Fibroblast of gingiva (primary cell): ENCODE data around the gene C11orf21.

Experiments
- DNase-seq: peaks from one replicate; pipeline ENCODE4 v3.0.0-alpha.2; 2011; ENCODE audit warnings: low read depth

The C11orf21 gene

GRCh38 chr11:2259466-2259830 is 42.3 kb downstream of the C11orf21 start:
- DNase-seq = no peak

GRCh38 chr11:2258501-2259465 is 42.9 kb downstream of the C11orf21 start:
- DNase-seq = no peak

GRCh38 chr11:2256951-2257700 is 44.6 kb downstream of the C11orf21 start:
- no peak for DNase-seq

- no peak for DNase-seq
Observed at GRCh38 chr11:2256293-2256913, 45.3 kb downstream of the C11orf21 start.

GRCh38 chr11:2252018-2252417 is 49.7 kb downstream of the C11orf21 start:
- DNase-seq = no peak

- DNase-seq = no peak
Observed at GRCh38 chr11:2251138-2251537, 50.6 kb downstream of the C11orf21 start.

- DNase-seq = no peak
Observed at GRCh38 chr11:2250485-2250884, 51.2 kb downstream of the C11orf21 start.

GRCh38 chr11:2250041-2250440 is 51.7 kb downstream of the C11orf21 start:
- no peak for DNase-seq

GRCh38 chr11:2249189-2249916 is 52.4 kb downstream of the C11orf21 start:
- DNase-seq = no peak

GRCh38 chr11:2248762-2249161 is 53.0 kb downstream of the C11orf21 start:
- no peak for DNase-seq

- DNase-seq = no peak
Observed at GRCh38 chr11:2248242-2248641, 53.5 kb downstream of the C11orf21 start.

- no peak for DNase-seq
Observed at GRCh38 chr11:2247496-2247895, 54.2 kb downstream of the C11orf21 start.
